GM12878 (cell line): Measurements from ENCODE around the gene DMXL2. TPM values are rescaled to one million over a fixed set of nuclear protein-coding genes. Genes with fewer than 3 reads are reported as not detected.

Source experiments
- ATAC-seq: fragments of 200-7000 bp; cut with Tn5 transposase; 3 replicates; pipeline ENCODE4 v1.9.1; 2020; ENCODE audit warnings: mild to moderate bottlenecking, moderate library complexity
- BruUV-seq: library from RNA; stranded (reverse); fragments of 400-500 nt; replicated peaks from 2 replicates; lab custom pipeline; 2021; lab: Mats Ljungman, UMichigan
- CTCF ChIA-PET: fragments of 300-600 bp; sonication (Branson Sonifier 250); formaldehyde crosslinking; extraction: SDS; loops from one replicate; lab custom pipeline; 2021; ENCODE audit warnings: inconsistent platforms; lab: Yijun Ruan, JAX
- POLR2A ChIA-PET: fragments of 350-600 bp; formaldehyde crosslinking; extraction: SDS; loops from one replicate; lab custom pipeline; 2021; ENCODE audit warnings: inconsistent platforms; lab: Charles Lee
- RAD21 ChIA-PET: fragments of 300-600 bp; sonication (Branson Sonifier 250); formaldehyde crosslinking; loops from one replicate; lab custom pipeline; 2023; ENCODE audit warnings: antibody characterized with exemption; ENCODE audit not compliant: unreplicated experiment; lab: Charles Lee
- SMC1A ChIA-PET: fragments of 300-600 bp; sonication (Branson Sonifier 250); formaldehyde crosslinking; loops from one replicate; lab custom pipeline; 2023; ENCODE audit not compliant: unreplicated experiment, uncharacterized antibody; lab: Charles Lee
- DNase-seq: peaks from one replicate; pipeline ENCODE4 v3.0.0-alpha.2; 2011; ENCODE audit warnings: low read depth, low spot score
- FAIRE-seq: peaks from 3 replicates; lab custom pipeline; 2011; peaks lifted over from hg19 to GRCh38; lab: Jason Lieb, UNC
- H2AFZ ChIP-seq: 2 replicates; pipeline ENCODE4 v1.6.0; 2011; ENCODE audit warnings: low read depth, low read length, control low read depth; ENCODE audit not compliant: control insufficient read depth
- H3K27ac ChIP-seq: 2 replicates; pipeline ENCODE4 v1.5.1; 2011; ENCODE audit warnings: control low read depth; ENCODE audit not compliant: control insufficient read depth, insufficient read depth
- H3K27me3 ChIP-seq, 2 experiments: replicated peaks in 1 of 2; 2 replicates each; pipeline versions ENCODE4 v1.6.0 to v1.6.1; 2011; ENCODE audit warnings: low read length in 1 of 2; ENCODE audit not compliant: control insufficient read depth in 2 of 2, insufficient read depth in 2 of 2
- H3K36me3 ChIP-seq, 2 experiments: 2 replicates each; pipeline ENCODE4 v1.5.1; 2011; ENCODE audit warnings: low read length in 1 of 2; ENCODE audit not compliant: control insufficient read depth in 2 of 2, insufficient read depth in 2 of 2
- H3K4me1 ChIP-seq: 2 replicates; pipeline ENCODE4 v1.6.1; 2011; ENCODE audit warnings: mild to moderate bottlenecking, low read length, moderate library complexity, mixed read lengths; ENCODE audit not compliant: control insufficient read depth, insufficient read depth
- H3K4me2 ChIP-seq: 2 replicates; pipeline ENCODE4 v1.6.0; 2011; ENCODE audit warnings: control low read depth; ENCODE audit not compliant: control insufficient read depth, insufficient read depth
- H3K4me3 ChIP-seq: fragments of 200-600 bp; sonication (generic); 2 replicates; pipeline ENCODE4 v1.5.1; 2016
- H3K79me2 ChIP-seq: 2 replicates; pipeline ENCODE4 v1.6.0; 2011; ENCODE audit warnings: low read length; ENCODE audit not compliant: control insufficient read depth, insufficient read depth
- H3K9ac ChIP-seq: 2 replicates; pipeline ENCODE4 v1.8.0; 2011; ENCODE audit warnings: low read length, control low read depth, mixed read lengths; ENCODE audit not compliant: control insufficient read depth, insufficient read depth
- H3K9me3 ChIP-seq: replicated peaks from 3 replicates; pipeline ENCODE4 v1.5.1; 2011; ENCODE audit warnings: mild to moderate bottlenecking, low read length; ENCODE audit not compliant: control insufficient read depth, insufficient read depth
- H4K20me1 ChIP-seq: 2 replicates; pipeline ENCODE4 v1.6.0; 2011; ENCODE audit not compliant: control insufficient read depth, insufficient read depth
- CTCF ChIP-seq, 3 experiments: IDR thresholded peaks in 2 of 3; conservative IDR thresholded peaks in 1 of 3; 2 replicates each; pipeline ENCODE4 v1.5.1; 2011; ENCODE audit warnings: low read depth in 3 of 3, low read length in 3 of 3, mild to moderate bottlenecking in 3 of 3, control low read depth in 2 of 3, moderate library complexity in 2 of 3, inconsistent platforms in 1 of 3, mixed read lengths in 1 of 3; ENCODE audit not compliant: control insufficient read depth in 2 of 3, insufficient read depth in 1 of 3; ENCODE audit errors: extremely low read depth in 1 of 3
- NFXL1 ChIP-seq: fragments of 450-650 bp; IDR thresholded peaks from 2 replicates; pipeline ENCODE4 v1.6.1; 2017; ENCODE audit warnings: antibody characterized with exemption, mild to moderate bottlenecking, borderline replicate concordance
- NFYB ChIP-seq: IDR thresholded peaks from 2 replicates; pipeline ENCODE4 v1.6.1; 2011; ENCODE audit warnings: low read depth, mild to moderate bottlenecking, low read length, improper control_type of control experiment, moderate library complexity; ENCODE audit not compliant: insufficient read depth
- SMAD1 ChIP-seq: fragments of 450-650 bp; IDR thresholded peaks from 2 replicates; pipeline ENCODE4 v1.6.1; 2018; ENCODE audit warnings: mild to moderate bottlenecking, low read depth; ENCODE audit not compliant: partially characterized antibody
- SMAD5 ChIP-seq: IDR thresholded peaks from 2 replicates; pipeline ENCODE4 v1.6.1; 2016; ENCODE audit warnings: antibody characterized with exemption, low read depth
- SUPT20H ChIP-seq: IDR thresholded peaks from 2 replicates; pipeline ENCODE4 v1.6.1; 2011; ENCODE audit warnings: low read depth, mild to moderate bottlenecking, low read length, moderate library complexity, borderline replicate concordance; ENCODE audit not compliant: control insufficient read depth
- SUZ12 ChIP-seq: fragments of 200-600 bp; sonication (generic); IDR thresholded peaks from one replicate; pipeline ENCODE4 v1.6.1; 2018; ENCODE audit warnings: antibody characterized with exemption, mild to moderate bottlenecking; ENCODE audit not compliant: unreplicated experiment
- USF1 ChIP-seq: IDR thresholded peaks from 2 replicates; pipeline ENCODE4 v1.6.1; 2011; ENCODE audit warnings: borderline replicate concordance, low read depth, mild to moderate bottlenecking, moderate library complexity, mixed read lengths, low read length; ENCODE audit not compliant: insufficient read depth; ENCODE audit errors: extremely low read length
- ZNF274 ChIP-seq: IDR thresholded peaks from one replicate; pipeline ENCODE4 v1.8.0; 2011; ENCODE audit not compliant: insufficient read length, insufficient read depth
- WGBS: methylation state at CpG from one replicate; pipeline ENCODE4 v1.1.6; 2016; ENCODE audit warnings: low lambda C conversion rate; ENCODE audit not compliant: insufficient replicate concordance, insufficient coverage; ENCODE audit errors: missing lambda C conversion rate; 5-methylcytosine and 5-hydroxymethylcytosine counted together
- in situ Hi-C: fragments of 300-500 bp; cut with MboI; formaldehyde crosslinking; loops from 9 replicates; pipeline ENCODE4 v1.14.3; 2018; ENCODE audit warnings: mixed read lengths
- intact Hi-C: fragments of 100-400 bp; cut with micrococcal nuclease; formaldehyde crosslinking; loops from one replicate; pipeline ENCODE4 v1.14.2; 2022; ENCODE audit not compliant: unreplicated experiment
- polyA plus RNA-seq, 11 experiments: library from polyadenylated mRNA; depleted of rRNA in 4 of 11; unstranded in 6 of 11; stranded (reverse) in 5 of 11; fragments of >200 nt; fragmentation: Nextera tagmentation in 4 of 11; fragmentation: Illumina TruSeq in 1 of 11; extraction: Ambion mirVana in 4 of 11; extraction: Trizol in 1 of 11; gene quantifications; 1 replicate in 1 of 11; 2 replicates in 10 of 11; pipeline versions ENCODE4 v1.2.1 to v1.2.3, GENCODE V29; 2011 to 2016; ENCODE audit warnings: inconsistent platforms in 2 of 11, missing spikeins in 2 of 11, low read depth in 1 of 11
- total RNA-seq, 4 experiments: library from RNA; depleted of rRNA in 3 of 4; stranded (reverse); fragments of >200 nt in 3 of 4; fragmentation: Illumina TruSeq in 1 of 4; extraction: Trizol in 1 of 4; gene quantifications; 2 replicates each; pipeline versions ENCODE4 v1.2.1 to v1.2.3, GENCODE V29; 2013 to 2021

The DMXL2 gene
- total and polyA plus RNA-seq, 10 of the 15 experiments (the other 5 are each of a cell fraction or from before 2014, with no cell fraction given), result 8.5 to 32.1 (median 22.0) TPM

- H3K4me2 ChIP-seq, result no peak overlapping the region
- no peak overlapping the region for H3K9ac ChIP-seq
- RAD21 ChIA-PET, result no interaction called here
Measured at GRCh38 chr15:51558411-51558810, 64.2 kb downstream of the DMXL2 start.

More at GRCh38 chr15:51558411-51558810, 64.2 kb downstream of the DMXL2 start:
- ATAC-seq (no peak), DNase-seq (no peak), FAIRE-seq (no peak)
- POLR2A ChIA-PET, result no interaction called here
- no peaks in the 10 kb centered on the region for H4K20me1 ChIP-seq
- H3K4me1 ChIP-seq, result no peaks in the 10 kb centered on the region
- in situ Hi-C loops (no loop called here), intact Hi-C loops (no loop called here)
- no peaks in the 10 kb centered on the region for H3K79me2 ChIP-seq
- H3K4me3 ChIP-seq, result no peak overlapping the region
- no peaks in the 10 kb centered on the region for H3K27me3 ChIP-seq
- no TSS peak for BruUV-seq
- no peaks in the 10 kb centered on the region for H3K36me3 ChIP-seq
- CTCF ChIA-PET, result no interaction called here
- SMC1A ChIA-PET, result interaction anchor here (0.7 kb wide), 1 partner anchor 65 kb away, joined by 3 read pairs; no protein-coding TSS in a partner anchor
- no peak for TF ChIP-seq SMAD1
- no peak for TF ChIP-seq NFYB
- TF ChIP-seq USF1, result no peak
- TF ChIP-seq NFXL1, result no peak
- TF ChIP-seq ZNF274, result no peak
- TF ChIP-seq SUPT20H, result no peak
- TF ChIP-seq SMAD5, result no peak
- TF ChIP-seq CTCF (IDR thresholded peaks at IDR 0.05 in 2 of 3, conservative IDR thresholded peaks at IDR 0.05 in 1 of 3; ENCODE audit: control insufficient read depth in 2 of 3, extremely low read depth in 1 of 3, insufficient read depth in 1 of 3, low read depth in 3 of 3, low read length in 3 of 3), result no peak
- no peak for TF ChIP-seq SUZ12
- no peak overlapping the region for H3K27ac ChIP-seq
- WGBS, result 44% methylated on average over 3 of the region's 3 CpGs
- no peak overlapping the region for H2AFZ ChIP-seq
- H3K9me3 ChIP-seq, result no peaks in the 10 kb centered on the region
